Measurements from ENCODE around the gene ARFGAP1. TPM values are rescaled to one million over a fixed set of nuclear protein-coding genes. Genes with fewer than 3 reads are reported as not detected.

ARFGAP1 gene
- polyA plus RNA-seq, 1 donor (not counting 4 experiments of a cell fraction or from before 2014, with no cell fraction given): 31.5 TPM

DNA sequence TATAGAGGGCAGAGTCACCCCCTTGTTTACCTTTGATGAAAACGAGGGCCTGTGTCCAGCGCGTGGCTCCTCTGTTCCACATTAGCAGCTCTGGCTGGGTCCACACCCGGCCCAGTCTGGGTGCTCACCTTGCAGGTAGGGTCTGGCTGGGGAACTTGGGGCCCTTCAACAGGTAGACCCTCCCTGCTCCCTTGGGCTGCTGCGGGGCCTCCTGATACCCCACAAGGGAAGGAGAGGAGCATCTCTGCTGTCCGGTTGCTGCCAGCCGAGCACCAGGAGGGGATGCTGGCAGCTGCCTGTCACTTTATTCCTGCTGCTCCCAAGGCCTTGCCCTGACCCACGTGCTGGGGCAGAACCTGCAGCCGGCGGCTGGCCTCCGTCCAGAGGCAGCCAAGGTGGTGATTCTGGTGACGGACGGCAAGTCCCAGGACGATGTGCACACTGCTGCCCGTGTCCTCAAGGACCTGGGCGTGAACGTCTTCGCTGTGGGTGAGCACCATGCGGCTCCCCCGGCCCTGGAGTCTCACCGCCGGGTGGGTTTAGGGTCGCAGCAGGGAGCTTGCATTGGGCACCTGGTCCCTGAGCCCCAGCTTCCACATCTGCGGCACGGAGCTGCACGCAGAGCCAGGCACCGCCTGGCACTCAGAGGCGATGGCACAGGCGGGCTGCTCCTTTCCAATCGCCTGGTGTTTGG is 35.8 kb downstream of the ARFGAP1 start:
- DNase-seq (ENCODE audit: low read depth, low spot score): no peak
- Histone ChIP-seq H3K9ac (ENCODE audit: control insufficient read depth, extremely low read depth, insufficient read depth, low read length) (no peak overlapping the region), H2AFZ (ENCODE audit: control insufficient read depth, low read length) (no peak overlapping the region), H3K27ac (ENCODE audit: control insufficient read depth, insufficient read depth, low read length) (no peak overlapping the region), H3K4me1 (ENCODE audit: control insufficient read depth, extremely low read depth, insufficient read depth, low read length) (no peaks in the 10 kb centered on the region), H4K20me1 (ENCODE audit: control insufficient read depth, extremely low read depth, insufficient read depth, low read length) (no peaks in the 10 kb centered on the region), H3K4me2 (ENCODE audit: control insufficient read depth, extremely low read depth, insufficient read depth, low read depth, low read length) (no peak overlapping the region), H3K9me1 (ENCODE audit: control insufficient read depth, extremely low read depth, insufficient read depth, low read length) (no peaks in the 10 kb centered on the region), H3K9me3 (ENCODE audit: control insufficient read depth, low read depth, low read length) (no peaks in the 10 kb centered on the region), H3K36me3 (ENCODE audit: control insufficient read depth in 2 of 2, extremely low read depth in 1 of 2, insufficient read depth in 2 of 2, low read length in 2 of 2) (no peaks in the 10 kb centered on the region), H3K27me3 (ENCODE audit: control insufficient read depth, extremely low read depth, insufficient read depth, low read length) (peaks cover 9% of the 10 kb centered on the region), H3K79me2 (ENCODE audit: control insufficient read depth, insufficient read depth, low read length) (no peaks in the 10 kb centered on the region), H3K4me3 (ENCODE audit: control insufficient read depth in 2 of 3, extremely low read depth in 1 of 3, insufficient read depth in 2 of 3, low read depth in 1 of 3, low read length in 3 of 3) (no peak overlapping the region)
- FAIRE-seq: no peak
- dilution Hi-C loops (cut with MboI; ENCODE audit: extremely low pct_ligation_motif_present, low sequenced_read_pairs): no loop called here
- TF ChIP-seq EZH2 (IDR thresholded peaks at IDR 0.05; ENCODE audit: low read length) (no peak), CTCF (optimal IDR thresholded peaks at IDR 0.05 in 1 of 3, IDR thresholded peaks at IDR 0.05 in 1 of 3, conservative IDR thresholded peaks at IDR 0.05 in 1 of 3; ENCODE audit: extremely low read depth in 1 of 3, insufficient read depth in 2 of 3, low read length in 3 of 3) (no peak)

DNA sequence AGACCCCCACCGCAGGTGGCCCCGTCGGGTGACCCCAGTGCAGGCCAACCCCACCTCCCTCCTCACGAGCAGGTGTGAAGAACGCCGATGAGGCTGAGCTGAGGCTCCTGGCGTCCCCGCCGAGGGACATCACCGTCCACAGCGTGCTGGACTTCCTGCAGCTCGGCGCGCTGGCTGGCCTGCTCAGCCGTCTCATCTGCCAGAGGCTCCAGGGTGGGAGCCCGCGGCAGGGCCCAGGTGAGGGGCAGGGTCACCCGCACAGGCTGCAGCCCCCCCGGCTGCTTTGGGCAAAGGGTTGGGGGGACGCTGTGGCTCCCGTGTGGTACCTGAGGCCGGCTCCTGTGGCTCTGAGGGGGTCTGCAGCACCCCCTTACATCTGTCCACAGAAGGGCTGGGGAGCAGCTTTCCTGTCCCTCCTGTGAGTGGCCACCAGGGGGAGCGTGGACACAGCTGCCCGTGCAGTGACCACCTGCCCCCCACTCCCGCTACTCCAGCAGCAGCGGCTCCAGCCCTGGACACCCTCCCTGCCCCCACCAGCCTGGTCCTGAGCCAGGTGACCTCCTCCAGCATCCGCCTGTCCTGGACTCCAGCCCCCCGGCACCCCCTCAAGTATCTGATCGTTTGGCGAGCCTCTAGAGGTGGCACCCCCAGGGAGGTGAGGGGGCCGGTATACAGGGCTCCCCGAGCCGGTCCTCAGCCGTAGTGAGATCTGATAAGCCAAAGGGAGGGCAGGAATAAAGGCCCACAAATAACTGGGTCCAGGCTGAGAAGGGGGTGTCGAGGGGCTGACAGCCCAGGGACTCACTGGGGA is 36.9 kb downstream of the ARFGAP1 start:
- H3K79me2 ChIP-seq (ENCODE audit: control insufficient read depth, insufficient read depth, low read length): no peaks in the 10 kb centered on the region
- no peaks in the 10 kb centered on the region for H3K9me3 ChIP-seq (ENCODE audit: control insufficient read depth, low read depth, low read length)
- H2AFZ ChIP-seq (ENCODE audit: control insufficient read depth, low read length): no peak overlapping the region
- H4K20me1 ChIP-seq (ENCODE audit: control insufficient read depth, extremely low read depth, insufficient read depth, low read length): no peaks in the 10 kb centered on the region
- no peak overlapping the region for H3K4me3 ChIP-seq (ENCODE audit: control insufficient read depth in 2 of 3, extremely low read depth in 1 of 3, insufficient read depth in 2 of 3, low read depth in 1 of 3, low read length in 3 of 3)
- H3K4me1 ChIP-seq (ENCODE audit: control insufficient read depth, extremely low read depth, insufficient read depth, low read length): no peaks in the 10 kb centered on the region
- no peak for FAIRE-seq
- no peak overlapping the region for H3K27ac ChIP-seq (ENCODE audit: control insufficient read depth, insufficient read depth, low read length)
- H3K27me3 ChIP-seq (ENCODE audit: control insufficient read depth, extremely low read depth, insufficient read depth, low read length): peaks cover 10% of the 10 kb centered on the region
- dilution Hi-C loops (cut with MboI; ENCODE audit: extremely low pct_ligation_motif_present, low sequenced_read_pairs): no loop called here
- no peak for TF ChIP-seq EZH2 (IDR thresholded peaks at IDR 0.05; ENCODE audit: low read length)
- TF ChIP-seq CTCF (optimal IDR thresholded peaks at IDR 0.05 in 1 of 3, IDR thresholded peaks at IDR 0.05 in 1 of 3, conservative IDR thresholded peaks at IDR 0.05 in 1 of 3; ENCODE audit: extremely low read depth in 1 of 3, insufficient read depth in 2 of 3, low read length in 3 of 3): peak; percentile 58 to 92 (median 87)
- no peaks in the 10 kb centered on the region for H3K9me1 ChIP-seq (ENCODE audit: control insufficient read depth, extremely low read depth, insufficient read depth, low read length)
- no peaks in the 10 kb centered on the region for H3K36me3 ChIP-seq (ENCODE audit: control insufficient read depth in 2 of 2, extremely low read depth in 1 of 2, insufficient read depth in 2 of 2, low read length in 2 of 2)
- no peak overlapping the region for H3K9ac ChIP-seq (ENCODE audit: control insufficient read depth, extremely low read depth, insufficient read depth, low read length)
- DNase-seq (ENCODE audit: low read depth, low spot score): no peak
- H3K4me2 ChIP-seq (ENCODE audit: control insufficient read depth, extremely low read depth, insufficient read depth, low read depth, low read length): no peak overlapping the region
